Choroid plexus epithelial cell (primary cell): ENCODE results near the gene NCOA3.
"Not testable (repeated sequence)": the region's sequence is repeated elsewhere in the genome, so short reads cannot be mapped to it uniquely, and the experiment has no call there.

ENCODE experiments used
- DNase-seq: peaks from one replicate; pipeline ENCODE4 v3.0.0-alpha.2; 2010; ENCODE audit warnings: low read depth
- H3K4me3 ChIP-seq: 2 replicates; pipeline ENCODE4 v1.5.1; 2011; ENCODE audit warnings: low read depth, mild to moderate bottlenecking, control low read depth, low read length, moderate library complexity
- CTCF ChIP-seq: conservative IDR thresholded peaks from 2 replicates; pipeline ENCODE4 v1.5.1; 2011; ENCODE audit warnings: low read depth, mild to moderate bottlenecking, control low read depth, inconsistent platforms, low read length, moderate library complexity

The NCOA3 gene

GRCh38 chr20:47591231-47591630 lies 89.5 kb downstream of the NCOA3 start:
- no peak overlapping the region for H3K4me3 ChIP-seq
- no peak for DNase-seq
- TF ChIP-seq CTCF = no peak

GRCh38 chr20:47594157-47594556 lies 92.5 kb downstream of the NCOA3 start:
- no peak overlapping the region for H3K4me3 ChIP-seq
- no peak for TF ChIP-seq CTCF
- DNase-seq = no peak

GRCh38 chr20:47595138-47595537 lies 93.5 kb downstream of the NCOA3 start:
- DNase-seq, H3K4me3 ChIP-seq: not testable (repeated sequence)

- no peak for DNase-seq
- H3K4me3 ChIP-seq = no peak overlapping the region
- no peak for TF ChIP-seq CTCF
These were observed 94.4 kb downstream of the NCOA3 start for GRCh38 chr20:47596003-47596571.

GRCh38 chr20:47597090-47597489 lies 95.4 kb downstream of the NCOA3 start:
- H3K4me3 ChIP-seq = no peak overlapping the region
- DNase-seq = no peak

GRCh38 chr20:47598911-47599744 lies 97.4 kb downstream of the NCOA3 start:
- DNase-seq = no peak
- H3K4me3 ChIP-seq = no peak overlapping the region
- TF ChIP-seq CTCF = no peak

More at GRCh38 chr20:47597090-47597489, 95.4 kb downstream of the NCOA3 start:
- TF ChIP-seq CTCF = no peak

- DNase-seq = no peak
- no peak overlapping the region for H3K4me3 ChIP-seq
- no peak for TF ChIP-seq CTCF
These were observed 99.4 kb downstream of the NCOA3 start for GRCh38 chr20:47600967-47601547.
